HepG2 (cell line): ENCODE data around the gene MUTYH. TPM values are rescaled to one million over a fixed set of nuclear protein-coding genes. Genes with fewer than 3 reads are reported as not detected.

Experiments used
- ADNP ChIP-seq: sonication (generic); formaldehyde crosslinking; IDR thresholded peaks from 2 replicates; pipeline ENCODE4 v1.4.0; 2020; ENCODE audit warnings: missing genetic modification reagents
- FOXK2 ChIP-seq: fragments of 450-650 bp; IDR thresholded peaks from 2 replicates; pipeline ENCODE4 v1.6.1; 2016
- MED8 ChIP-seq: sonication (generic); formaldehyde crosslinking; IDR thresholded peaks from 2 replicates; pipeline ENCODE4 v1.8.1; 2023; ENCODE audit warnings: mild to moderate bottlenecking, missing genetic modification reagents; ENCODE audit not compliant: insufficient replicate concordance
- MNT ChIP-seq: fragments of 450-650 bp; IDR thresholded peaks from 2 replicates; pipeline ENCODE4 v1.6.1; 2016
- PATZ1 ChIP-seq: sonication (generic); formaldehyde crosslinking; IDR thresholded peaks from 2 replicates; pipeline ENCODE4 v1.4.0; 2020; ENCODE audit warnings: missing genetic modification reagents
- POGK ChIP-seq: sonication (generic); formaldehyde crosslinking; conservative IDR thresholded peaks from 2 replicates; pipeline ENCODE4 v1.8.0; 2022; ENCODE audit warnings: mild to moderate bottlenecking, moderate library complexity, missing genetic modification reagents
- SIX1 ChIP-seq: sonication (generic); formaldehyde crosslinking; IDR thresholded peaks from 2 replicates; pipeline ENCODE4 v1.4.0; 2020; ENCODE audit warnings: missing genetic modification reagents, borderline replicate concordance
- SRSF4 ChIP-seq: fragments of 200-400 bp; formaldehyde crosslinking; IDR thresholded peaks from one replicate; pipeline ENCODE4 v1.6.1; 2018; ENCODE audit warnings: mild to moderate bottlenecking, low read depth, low read length, moderate library complexity; ENCODE audit not compliant: poor library complexity, severe bottlenecking
- THAP8 ChIP-seq: sonication (generic); formaldehyde crosslinking; IDR thresholded peaks from 2 replicates; pipeline ENCODE4 v1.5.1; 2020; ENCODE audit warnings: missing genetic modification reagents, mild to moderate bottlenecking, borderline replicate concordance
- ZNF503 ChIP-seq: sonication (generic); formaldehyde crosslinking; IDR thresholded peaks from 2 replicates; pipeline ENCODE4 v1.4.0; 2020; ENCODE audit warnings: missing genetic modification reagents
- ZNF598 ChIP-seq: sonication (generic); formaldehyde crosslinking; IDR thresholded peaks from 2 replicates; pipeline ENCODE4 v1.5.1; 2020; ENCODE audit warnings: mild to moderate bottlenecking, missing genetic modification reagents, borderline replicate concordance
- ZNF615 ChIP-seq: sonication (generic); formaldehyde crosslinking; IDR thresholded peaks from 2 replicates; pipeline ENCODE4 v1.5.0; 2020; ENCODE audit warnings: mild to moderate bottlenecking, missing genetic modification reagents, borderline replicate concordance
- ZNF616 ChIP-seq: sonication (generic); formaldehyde crosslinking; IDR thresholded peaks from 2 replicates; pipeline ENCODE4 v1.5.0; 2020; ENCODE audit warnings: low read depth, mild to moderate bottlenecking, missing genetic modification reagents
- ZNF670 ChIP-seq: sonication (generic); formaldehyde crosslinking; IDR thresholded peaks from 2 replicates; pipeline ENCODE4 v1.8.0; 2022; ENCODE audit warnings: mild to moderate bottlenecking, missing genetic modification reagents, borderline replicate concordance
- ZNF766 ChIP-seq: sonication (generic); formaldehyde crosslinking; IDR thresholded peaks from 2 replicates; pipeline ENCODE4 v1.5.0; 2020; ENCODE audit warnings: missing genetic modification reagents, borderline replicate concordance
- ZNF782 ChIP-seq: sonication (generic); formaldehyde crosslinking; IDR thresholded peaks from 2 replicates; pipeline ENCODE4 v1.4.0; 2020; ENCODE audit warnings: missing genetic modification reagents, mild to moderate bottlenecking, borderline replicate concordance
- ZNF816 ChIP-seq: sonication (generic); formaldehyde crosslinking; IDR thresholded peaks from 2 replicates; pipeline ENCODE4 v1.8.0; 2022; ENCODE audit warnings: missing genetic modification reagents, mild to moderate bottlenecking, borderline replicate concordance
- polyA plus RNA-seq, 8 experiments: library from polyadenylated mRNA; depleted of rRNA in 3 of 8; stranded (reverse) in 7 of 8; unstranded in 1 of 8; fragments of >200 nt; fragmentation: Illumina TruSeq in 4 of 8; extraction: Trizol in 4 of 8; gene quantifications; 2 replicates each; pipeline versions ENCODE4 v1.2.1 to v1.2.3, GENCODE V29; 2011 to 2016; ENCODE audit warnings: low read depth in 4 of 8, missing spikeins in 1 of 8, mixed read lengths in 1 of 8; ENCODE audit not compliant: insufficient read depth in 1 of 8
- total RNA-seq, 5 experiments: library from RNA; depleted of rRNA; stranded (reverse); fragments of >200 nt; fragmentation: Illumina TruSeq; extraction: Trizol; gene quantifications; 2 replicates each; pipeline ENCODE4 v1.2.3, GENCODE V29; 2016; ENCODE audit warnings: low read depth in 1 of 5

Gene MUTYH
- total and polyA plus RNA-seq, 2 of the 13 experiments (the other 11 are each of a cell fraction or from before 2014, with no cell fraction given): 16.3 to 17.1 TPM

GRCh38 chr1:45303520-45304310, 36.5 kb downstream of the MUTYH start (continued):
- TF ChIP-seq THAP8 (CRISPR knock-in tag): 0 out of 2 replicates have a peak, but pooled peaks have one; percentile 63
- peak; percentile 47; the same call in 1 of the 2 replicates for TF ChIP-seq ZNF598 (CRISPR knock-in tag)
- peak; percentile 87; the same call in 1 of the 2 replicates for TF ChIP-seq POGK (CRISPR knock-in tag)
- peak; percentile 52; the same call in 1 of the 2 replicates for TF ChIP-seq MNT
- no peak for TF ChIP-seq SRSF4
- TF ChIP-seq ZNF503: no peak
- no peak for TF ChIP-seq ZNF616 (CRISPR knock-in tag)
- TF ChIP-seq ZNF615: no peak
- TF ChIP-seq SIX1 (CRISPR knock-in tag): peak; percentile 16; the same call in 1 of the 2 replicates
- TF ChIP-seq FOXK2: no peak
- TF ChIP-seq MED8 (CRISPR knock-in tag): no peak
- TF ChIP-seq ADNP (CRISPR knock-in tag): no peak
- peak; percentile 76; the same call in 1 of the 2 replicates for TF ChIP-seq ZNF816
- TF ChIP-seq ZNF766 (CRISPR knock-in tag): 0 out of 2 replicates have a peak, but pooled peaks have one; percentile 53
- 0 out of 2 replicates have a peak, but pooled peaks have one; percentile 59 for TF ChIP-seq ZNF670 (CRISPR knock-in tag)
- peak; percentile 82; the same call in 1 of the 2 replicates for TF ChIP-seq ZNF782 (CRISPR knock-in tag)
- TF ChIP-seq PATZ1: peak; percentile 74
